HG03469 (cell line): ENCODE data around the gene RDX.

Experiments
- ATAC-seq: cut with Tn5 transposase; IDR thresholded peaks from one replicate; pipeline ENCODE4 v1.9.1; 2021; ENCODE audit warnings: mild to moderate bottlenecking, moderate library complexity, moderate number of reproducible peaks; ENCODE audit not compliant: unreplicated experiment

The RDX gene

DNA sequence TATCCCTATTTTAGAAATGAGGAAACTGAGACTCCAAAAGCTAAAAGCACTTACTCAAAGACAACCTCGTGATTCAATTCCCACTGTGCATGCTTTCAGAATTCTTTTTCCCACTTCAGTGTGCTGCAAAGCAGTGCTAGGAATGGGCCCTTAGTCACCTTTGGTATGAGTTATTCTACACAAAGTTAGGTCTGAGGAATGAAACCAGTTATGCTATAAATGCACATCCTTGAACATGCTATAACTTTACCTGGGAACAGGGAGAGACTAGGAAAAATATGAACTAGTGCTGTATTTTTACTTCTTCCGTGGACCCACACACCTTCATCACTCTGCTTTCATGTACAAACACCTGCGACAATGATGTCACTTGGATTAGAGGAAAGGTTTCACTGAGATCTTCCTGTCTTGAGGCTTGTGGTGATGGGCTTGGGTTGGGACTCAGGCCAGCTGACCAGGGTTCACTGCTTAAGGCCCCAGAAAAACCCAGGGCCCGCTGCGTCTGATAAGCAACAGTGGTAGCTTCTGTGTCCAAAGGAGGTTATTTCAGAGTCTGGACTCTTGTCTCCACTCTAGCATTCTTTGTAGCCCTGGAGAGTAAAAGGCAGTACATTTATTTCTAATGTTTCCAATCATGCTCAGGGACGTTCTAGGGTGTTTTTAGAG, 121.6 kb downstream of the RDX start:
- no peak for ATAC-seq

DNA sequence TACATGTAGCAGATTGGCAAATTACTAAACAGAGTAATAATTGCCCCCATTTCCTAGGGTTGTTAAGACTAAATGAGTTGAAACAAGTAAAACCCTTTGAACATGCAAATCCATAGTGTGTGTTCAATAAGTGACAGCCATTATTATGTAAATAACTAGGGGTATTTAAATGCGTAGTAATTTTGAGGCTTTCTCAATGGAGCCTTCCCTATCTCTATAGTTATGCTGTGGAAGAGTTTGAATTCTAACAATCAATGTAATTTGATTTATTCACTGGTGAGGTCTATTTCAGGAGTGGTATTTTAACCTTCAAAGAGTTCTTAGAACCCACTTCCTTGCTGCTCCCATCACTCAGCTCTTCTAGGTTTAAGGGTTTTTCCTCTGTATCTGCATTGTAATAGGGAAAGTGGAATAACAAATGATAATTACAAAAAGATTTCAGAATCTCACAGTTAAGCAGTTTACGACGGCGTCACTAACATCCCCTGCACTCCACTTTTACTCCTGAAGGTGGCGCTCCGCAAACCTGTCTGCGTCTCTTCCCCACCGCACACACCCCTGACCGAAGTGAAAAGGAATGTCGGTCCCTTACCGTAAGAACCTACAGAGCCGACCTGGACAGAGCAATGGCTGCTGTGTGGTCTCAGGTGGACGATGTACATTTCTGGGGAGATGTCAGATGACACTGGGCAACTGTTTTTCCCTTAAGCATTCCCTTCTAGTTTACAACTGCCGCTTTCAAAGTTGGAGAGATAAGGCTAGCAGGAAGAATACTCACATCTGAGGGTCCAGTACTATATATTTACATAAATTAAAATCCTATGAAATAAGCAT, 122.4 kb downstream of the RDX start:
- ATAC-seq: peak; percentile 37

DNA sequence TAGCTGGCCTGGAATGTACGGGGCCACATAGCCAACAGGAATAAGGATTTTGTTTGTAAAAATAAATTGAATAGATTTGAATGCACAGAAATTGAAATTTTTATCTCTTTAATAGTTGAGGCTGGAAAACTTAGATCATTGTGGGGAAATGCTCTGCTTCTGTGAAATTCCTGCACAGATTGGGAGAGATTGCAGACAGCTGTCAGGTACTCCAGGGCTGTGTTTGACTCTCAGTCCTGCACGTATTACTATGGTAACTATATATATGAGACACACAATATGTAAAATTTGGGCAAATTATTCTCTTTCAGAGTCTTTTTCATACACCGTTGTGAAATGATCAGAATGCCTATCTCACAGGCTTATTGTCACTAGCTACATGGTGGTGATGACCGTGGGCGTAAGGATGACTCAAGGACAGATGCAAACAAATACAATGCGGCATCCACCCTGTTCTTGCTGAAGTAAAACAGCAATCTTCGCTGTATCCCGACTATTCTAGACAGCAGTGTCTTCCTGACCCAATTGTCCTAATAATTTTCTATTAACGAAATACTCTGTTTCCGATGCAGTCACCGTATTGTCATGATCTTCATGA, 123.8 kb downstream of the RDX start:
- ATAC-seq: no peak

DNA sequence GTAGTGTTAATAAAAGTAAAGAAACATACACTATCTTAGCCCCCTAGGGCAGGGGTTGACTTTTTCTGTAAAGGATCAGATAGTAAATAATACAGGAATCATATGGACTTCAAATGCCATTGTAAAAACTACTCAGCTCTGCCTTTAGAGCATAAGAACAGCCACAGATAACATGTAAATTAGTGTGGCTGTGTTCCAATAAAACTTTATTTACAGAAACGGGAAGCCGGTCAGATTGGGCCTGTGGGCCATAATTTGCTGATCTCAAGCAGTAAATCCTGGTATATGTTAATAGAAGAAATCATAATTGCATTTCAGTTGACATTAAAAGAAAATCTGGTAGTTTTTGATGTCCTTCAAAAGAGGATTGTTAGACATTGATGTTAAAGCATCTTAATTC, 126.7 kb downstream of the RDX start:
- ATAC-seq: no peak

DNA sequence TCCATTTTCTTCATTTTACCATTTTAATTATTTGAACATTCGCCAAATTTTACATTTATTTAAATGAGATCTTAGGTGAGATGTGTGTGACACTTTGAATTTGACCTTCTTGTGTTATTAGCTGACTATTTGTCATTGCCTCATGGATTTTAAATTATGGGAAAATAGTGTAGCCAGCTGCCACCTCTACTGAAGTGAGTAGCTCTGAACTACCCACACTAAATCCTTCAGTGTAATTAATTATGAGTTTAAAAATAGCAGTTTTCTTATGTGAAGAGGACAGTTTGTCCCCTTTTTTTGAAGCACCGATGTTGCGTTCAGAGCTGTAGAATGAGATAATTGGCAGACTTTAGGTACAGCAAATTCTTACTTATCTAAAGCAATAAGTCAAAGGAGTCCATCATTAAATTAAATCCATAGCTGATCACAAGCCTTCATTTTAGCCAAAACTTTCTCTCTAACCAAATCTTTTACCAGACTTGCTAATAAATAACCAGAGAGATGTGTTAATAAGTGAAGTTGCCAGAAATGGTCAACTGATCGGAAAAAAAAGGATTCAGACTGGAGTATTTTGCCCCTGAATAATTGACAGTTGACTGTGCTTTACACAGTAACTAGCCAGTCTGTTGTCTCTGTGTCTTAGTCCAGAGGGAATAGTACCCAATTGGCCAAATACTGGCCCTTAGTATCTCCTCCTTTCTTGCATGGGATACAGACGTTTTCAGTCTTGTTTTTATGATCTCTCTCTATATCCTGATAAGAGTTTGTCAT, 128.2 kb downstream of the RDX start:
- ATAC-seq: no peak

DNA sequence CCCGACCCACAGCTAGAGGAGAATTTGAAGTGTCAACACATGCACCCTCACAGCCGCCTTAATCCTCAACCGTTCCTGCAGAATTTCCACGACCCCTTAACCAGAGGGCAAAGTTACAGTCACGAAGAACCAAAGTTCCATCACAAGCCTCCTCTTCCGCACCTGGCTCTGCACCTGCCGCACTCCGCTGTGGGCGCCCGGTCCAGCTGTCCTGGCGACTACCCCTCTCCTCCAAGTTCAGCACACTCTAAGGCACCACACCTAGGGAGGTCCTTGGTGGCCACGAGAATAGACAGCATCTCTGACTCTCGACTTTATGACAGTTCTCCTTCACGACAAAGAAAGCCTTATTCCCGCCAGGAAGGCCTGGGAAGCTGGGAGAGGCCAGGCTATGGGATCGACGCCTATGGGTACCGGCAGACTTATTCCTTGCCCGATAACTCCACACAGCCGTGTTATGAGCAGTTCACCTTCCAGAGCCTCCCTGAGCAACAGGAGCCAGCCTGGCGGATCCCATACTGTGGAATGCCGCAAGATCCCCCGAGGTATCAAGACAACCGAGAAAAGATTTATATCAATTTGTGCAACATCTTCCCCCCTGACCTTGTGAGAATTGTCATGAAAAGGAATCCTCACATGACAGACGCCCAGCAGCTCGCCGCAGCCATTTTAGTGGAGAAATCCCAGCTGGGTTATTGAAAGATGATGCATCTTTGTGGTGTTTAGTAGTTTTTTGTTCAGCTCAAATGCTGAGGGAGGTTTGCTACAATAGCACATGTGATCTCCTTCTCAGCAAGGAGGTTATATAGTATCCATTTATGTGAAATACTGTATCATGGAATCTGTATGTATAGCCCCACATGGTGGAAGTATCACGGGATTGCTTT, 131.1 kb downstream of the RDX start:
- ATAC-seq: no peak

- ATAC-seq: no peak
Measured at GRCh38 chr11:110162216-110162615, 134.2 kb downstream of the RDX start.

DNA sequence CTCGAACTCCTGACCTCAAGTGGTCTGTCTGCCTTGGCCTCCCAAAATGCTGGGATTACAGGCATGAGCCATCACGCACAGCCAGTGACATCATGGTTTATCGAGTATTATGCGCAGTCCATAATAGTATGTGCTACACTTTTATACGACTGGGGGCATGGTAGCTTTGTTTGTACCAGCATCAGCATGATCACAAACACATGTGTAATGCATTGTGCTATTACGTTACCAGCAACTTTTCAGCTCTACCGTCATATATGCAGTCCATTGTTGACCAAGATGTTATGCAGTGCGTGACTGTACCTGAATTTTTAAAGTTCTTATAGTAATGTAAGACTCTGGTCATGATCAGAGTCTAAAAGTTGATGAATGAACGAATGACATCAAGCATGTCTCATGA, 135.4 kb downstream of the RDX start:
- ATAC-seq: no peak

DNA sequence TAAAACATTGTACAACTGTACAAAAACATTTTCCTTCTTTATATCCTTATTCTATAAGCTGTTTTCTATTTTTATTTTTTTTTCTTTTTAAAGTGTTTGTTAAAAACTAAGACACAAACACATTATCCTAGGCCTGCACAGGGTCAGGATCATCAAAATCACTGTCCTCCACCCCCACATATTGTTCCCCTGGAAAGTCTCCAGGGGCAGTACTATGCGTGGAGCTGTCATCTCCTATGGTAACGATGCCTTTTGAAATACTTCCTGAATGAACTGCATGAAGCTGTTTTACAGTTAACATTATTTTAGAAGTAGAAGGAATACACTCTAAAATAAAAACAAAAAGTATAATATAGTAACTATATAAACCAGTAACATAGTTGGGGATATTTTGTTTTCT, 136.0 kb downstream of the RDX start:
- ATAC-seq: no peak

- no peak for ATAC-seq
Measured at GRCh38 chr11:110160016-110160415, 136.4 kb downstream of the RDX start.

DNA sequence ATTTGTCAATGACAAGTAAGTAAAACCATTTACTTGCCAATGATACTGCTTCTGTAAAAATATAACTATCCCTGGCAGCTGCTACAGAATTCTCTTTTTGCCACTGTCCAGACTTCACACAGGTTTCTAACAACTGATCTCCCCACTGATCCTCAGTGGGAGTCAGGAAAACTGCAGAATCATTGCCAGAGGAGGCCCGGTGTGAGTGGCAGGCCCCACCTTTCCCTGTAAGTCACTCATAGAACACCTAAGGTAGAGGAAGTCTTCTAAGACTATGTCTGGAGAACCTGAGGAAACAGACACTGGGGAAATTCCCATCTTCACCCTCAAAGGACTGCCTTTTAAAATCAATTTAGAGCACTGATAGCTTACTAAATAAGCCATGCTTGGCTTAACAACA, 136.9 kb downstream of the RDX start:
- ATAC-seq: no peak

DNA sequence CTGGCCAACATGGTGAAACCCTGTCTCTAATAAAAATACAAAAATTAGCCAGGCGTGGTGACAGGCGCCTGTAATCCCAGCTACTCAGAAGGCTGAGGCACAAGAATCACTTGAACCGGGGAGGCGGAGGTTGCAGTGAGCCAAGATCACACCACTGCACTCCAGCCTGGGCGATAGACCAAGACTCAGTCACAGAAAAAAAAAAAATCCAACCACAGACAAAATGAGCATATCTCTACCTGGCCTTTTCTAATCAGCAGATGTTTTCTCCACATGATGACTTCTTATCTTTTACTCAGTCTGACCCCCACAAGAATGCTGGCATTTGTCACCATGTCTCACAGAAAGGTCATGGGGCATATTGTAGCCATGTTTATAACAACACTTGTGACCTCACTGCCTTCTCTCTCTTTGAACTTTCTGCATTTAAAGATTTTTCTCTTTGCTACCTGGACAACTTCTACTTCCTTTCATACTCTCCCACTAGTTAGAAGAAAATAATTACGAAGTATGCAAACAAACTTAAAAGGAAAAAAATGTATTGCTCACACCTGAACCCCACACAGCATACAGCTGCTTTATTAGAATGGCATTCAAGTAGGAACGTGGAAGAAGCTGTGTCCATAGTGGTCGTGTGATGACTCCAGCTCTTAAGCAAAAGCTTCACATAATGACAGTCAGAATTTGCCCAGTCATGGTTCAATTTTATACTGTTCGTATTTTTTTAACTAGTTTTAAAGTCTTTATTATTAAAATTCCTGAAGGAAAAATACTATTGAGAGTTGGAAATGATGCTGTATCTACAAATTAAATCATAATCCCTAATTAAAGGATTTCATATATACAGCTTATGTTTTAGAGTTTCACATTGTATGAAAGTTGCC, 137.9 kb downstream of the RDX start:
- ATAC-seq: no peak

DNA sequence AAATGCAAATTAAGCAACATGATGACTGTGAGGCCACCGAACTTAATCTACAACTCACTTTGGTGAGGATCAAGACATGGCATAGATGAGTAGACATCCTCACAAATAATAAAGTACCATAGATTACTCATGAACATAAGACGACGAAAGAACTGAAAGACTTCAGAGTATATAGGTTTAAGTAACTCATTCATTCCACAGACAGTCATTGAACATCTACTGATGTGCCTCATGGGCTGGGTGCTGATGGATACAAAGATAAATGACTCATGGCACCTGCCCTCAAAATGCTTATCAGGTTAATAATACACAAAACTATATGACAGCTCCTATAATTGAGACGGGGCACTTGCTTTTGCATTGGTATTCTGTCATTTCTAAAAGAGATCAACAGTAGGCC, 139.9 kb downstream of the RDX start:
- ATAC-seq: no peak

- no peak for ATAC-seq
Measured at GRCh38 chr11:110153474-110153873, 142.9 kb downstream of the RDX start.

DNA sequence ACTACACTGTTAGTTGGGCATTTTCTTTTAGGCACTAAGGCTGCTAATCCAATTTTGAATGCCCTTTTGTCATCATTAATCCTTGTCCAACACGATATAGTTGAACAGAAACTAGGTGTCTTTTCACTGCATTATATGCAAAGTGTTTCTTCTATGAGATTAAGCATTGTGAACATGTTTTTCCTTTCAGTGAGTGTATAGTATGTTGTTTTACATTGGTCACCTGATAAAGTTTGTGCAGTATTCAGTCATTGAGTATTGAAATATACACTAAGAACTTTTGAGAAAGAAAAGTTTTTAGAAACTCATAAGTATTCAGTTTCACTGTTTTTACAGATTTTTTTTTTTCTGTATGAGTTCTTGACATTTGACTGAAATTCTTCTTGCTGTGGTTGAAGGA, 144.2 kb downstream of the RDX start:
- ATAC-seq: no peak

DNA sequence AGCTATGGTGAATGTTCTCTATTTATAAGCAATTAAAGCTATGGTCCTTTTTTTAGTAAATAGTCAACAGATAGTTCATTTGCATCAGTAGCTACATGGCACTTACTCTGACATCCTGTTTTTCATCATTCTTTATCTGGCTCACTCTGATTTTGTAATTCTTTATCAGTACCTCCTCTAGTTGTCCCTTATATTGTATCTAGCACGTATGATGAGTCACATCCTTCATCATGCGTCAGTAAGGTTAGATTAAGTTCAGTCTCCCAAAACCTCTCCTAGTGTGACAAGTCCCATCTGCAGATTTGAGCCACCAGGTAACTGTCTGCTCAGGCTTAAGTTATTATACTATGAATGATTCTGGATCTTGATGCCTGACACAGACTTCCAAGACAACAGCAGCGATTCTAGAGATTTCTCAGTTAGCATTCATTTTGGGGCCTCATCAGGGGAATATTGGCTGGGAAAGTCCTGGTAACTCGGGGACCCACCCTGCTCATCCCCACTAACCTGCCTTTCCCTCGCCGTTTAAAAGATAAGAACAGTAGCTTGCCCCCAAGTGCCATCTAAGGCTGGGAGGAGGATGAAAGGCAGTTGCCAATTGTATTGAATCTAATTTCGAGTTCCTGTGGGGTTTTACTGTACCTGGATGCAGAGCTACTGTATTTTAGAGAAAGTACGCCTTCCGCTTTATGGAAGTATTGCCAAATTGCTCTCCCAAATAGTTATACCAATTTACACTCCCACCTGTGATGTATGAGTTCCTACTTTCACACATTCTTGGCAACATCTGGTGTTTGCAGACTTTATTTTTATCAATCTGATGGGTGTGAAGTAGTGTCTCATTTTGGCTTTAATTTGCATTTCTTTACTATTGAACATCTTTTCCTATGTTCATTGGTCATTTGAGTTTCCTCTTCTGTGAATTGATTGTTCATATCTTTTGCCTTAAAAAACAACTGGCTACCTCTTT, 147.4 kb downstream of the RDX start:
- ATAC-seq: peak; percentile 43

DNA sequence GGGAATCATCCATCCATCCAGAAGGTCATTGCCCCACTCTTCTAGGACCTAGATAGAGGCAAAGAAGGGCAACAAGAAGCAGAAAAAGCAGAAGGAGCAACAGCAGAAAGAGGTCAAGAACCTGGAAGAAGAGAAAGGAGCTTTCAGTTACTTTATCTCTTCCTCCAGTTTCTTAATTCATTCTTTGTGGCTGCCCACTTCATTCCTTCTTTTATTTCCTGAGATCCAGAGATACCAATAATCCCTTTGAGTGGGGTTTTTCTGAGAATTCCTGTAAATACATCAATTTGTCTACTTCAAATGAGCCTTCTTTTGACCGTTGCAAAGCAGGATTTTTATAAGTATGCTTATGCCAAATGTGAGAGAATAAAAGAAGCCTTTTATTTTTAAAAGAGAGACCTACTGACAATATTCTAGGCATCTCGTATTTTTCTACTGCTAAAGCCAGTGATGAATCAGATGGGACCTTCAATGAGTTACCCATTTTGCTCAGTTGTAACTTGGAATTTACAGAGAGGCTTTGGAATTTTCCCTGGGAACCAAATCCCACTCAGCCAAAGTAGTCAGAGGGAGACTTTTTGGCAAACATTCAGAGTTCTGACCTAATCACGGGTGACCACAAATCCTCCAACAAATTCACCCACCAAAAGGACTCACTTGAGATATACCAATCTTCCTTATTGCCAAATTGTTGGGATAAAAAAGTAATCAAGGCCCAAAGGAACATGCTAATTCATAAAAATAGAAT, 148.3 kb downstream of the RDX start:
- no peak for ATAC-seq

DNA sequence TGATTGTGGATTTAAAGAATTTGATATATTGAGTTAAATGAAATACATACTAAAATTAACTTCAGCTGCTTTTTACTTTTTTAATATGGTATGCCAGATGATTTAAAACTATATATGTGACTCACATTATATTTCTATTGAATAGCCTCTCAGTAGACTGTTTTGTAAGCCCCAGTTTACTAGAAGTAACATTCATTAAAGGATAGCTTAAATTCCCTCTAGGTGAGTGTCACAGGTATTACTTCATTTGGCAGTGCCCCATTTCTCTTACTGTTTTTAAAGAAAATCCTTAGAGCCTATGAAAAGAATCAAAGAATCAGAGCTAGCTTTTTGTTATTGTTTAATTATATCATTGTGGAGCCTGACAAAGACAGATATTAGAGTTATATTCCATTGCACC, 154.6 kb downstream of the RDX start:
- no peak for ATAC-seq
